ENCODE measurements around the gene ENTPD3. TPM values are rescaled to one million over a fixed set of nuclear protein-coding genes. Genes with fewer than 3 reads are reported as not detected.

The ENTPD3 gene
- total RNA-seq, 2 experiments from 2014 or later, result not detected

DNA sequence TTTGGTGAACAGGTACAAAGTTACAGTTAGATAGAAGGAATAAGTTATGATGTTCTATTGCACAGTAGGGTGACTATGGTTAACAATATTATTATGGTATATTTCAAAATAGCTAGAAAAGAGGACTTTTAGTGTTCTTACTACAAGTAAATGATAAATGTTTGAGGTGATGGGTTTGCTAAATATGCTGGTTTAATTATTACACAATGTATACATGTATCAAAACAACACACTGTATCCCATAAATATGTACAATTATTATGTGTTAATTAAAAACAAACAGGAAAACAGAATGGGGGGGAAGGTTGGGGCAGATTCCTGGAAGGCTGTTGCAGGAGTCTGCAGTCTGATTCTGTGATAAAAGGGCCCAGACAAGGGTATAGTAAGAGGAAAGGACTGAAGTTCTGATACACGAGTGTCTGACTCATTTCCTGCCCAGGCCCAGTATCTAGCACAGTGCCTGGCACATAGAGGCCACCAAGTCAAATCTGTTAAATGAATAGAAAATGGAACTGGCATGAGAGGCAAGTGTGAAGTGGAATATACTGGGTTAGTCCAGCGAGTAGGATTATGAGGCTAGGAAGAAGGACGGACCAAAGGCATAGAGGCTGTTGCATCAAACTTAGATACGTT, 7.2 kb upstream of the ENTPD3 start:
- Histone ChIP-seq H3K4me1 (ENCODE audit: insufficient read depth, low read length, poor library complexity, severe bottlenecking) (no peaks in the 10 kb centered on the region), H3K9me2 (ENCODE audit: insufficient read depth, low read length) (no peaks in the 10 kb centered on the region), H2AFZ (ENCODE audit: low read length) (no peak overlapping the region), H3K79me2 (ENCODE audit: insufficient read depth, low read depth, low read length) (no peaks in the 10 kb centered on the region), H3K9me3 (ENCODE audit: low read length) (no peaks in the 10 kb centered on the region), H3K4me3 (ENCODE audit: low read depth, low read length, poor library complexity, severe bottlenecking) (no peak overlapping the region), H3K27ac (ENCODE audit: low read depth, low read length, poor library complexity, severe bottlenecking) (no peak overlapping the region), H3K36me3 (ENCODE audit: insufficient read depth, low read length) (no peaks in the 10 kb centered on the region), H4K20me1 (ENCODE audit: insufficient read depth, low read length) (no peaks in the 10 kb centered on the region), H3K4me2 (ENCODE audit: low read length) (no peak overlapping the region)
- intact Hi-C loops (cut with micrococcal nuclease; ENCODE audit: unreplicated experiment), result no loop called here
- POLR2A ChIA-PET, result no interaction called here
- DNase-seq (ENCODE audit: low spot score), result no peak
- no TSS peak for BruUV-seq (replicated peaks)
- no peak for TF ChIP-seq EZH2phosphoT487 (IDR thresholded peaks at IDR 0.05; ENCODE audit: borderline replicate concordance, low read depth, low read length)
- TF ChIP-seq, protein P1, sequence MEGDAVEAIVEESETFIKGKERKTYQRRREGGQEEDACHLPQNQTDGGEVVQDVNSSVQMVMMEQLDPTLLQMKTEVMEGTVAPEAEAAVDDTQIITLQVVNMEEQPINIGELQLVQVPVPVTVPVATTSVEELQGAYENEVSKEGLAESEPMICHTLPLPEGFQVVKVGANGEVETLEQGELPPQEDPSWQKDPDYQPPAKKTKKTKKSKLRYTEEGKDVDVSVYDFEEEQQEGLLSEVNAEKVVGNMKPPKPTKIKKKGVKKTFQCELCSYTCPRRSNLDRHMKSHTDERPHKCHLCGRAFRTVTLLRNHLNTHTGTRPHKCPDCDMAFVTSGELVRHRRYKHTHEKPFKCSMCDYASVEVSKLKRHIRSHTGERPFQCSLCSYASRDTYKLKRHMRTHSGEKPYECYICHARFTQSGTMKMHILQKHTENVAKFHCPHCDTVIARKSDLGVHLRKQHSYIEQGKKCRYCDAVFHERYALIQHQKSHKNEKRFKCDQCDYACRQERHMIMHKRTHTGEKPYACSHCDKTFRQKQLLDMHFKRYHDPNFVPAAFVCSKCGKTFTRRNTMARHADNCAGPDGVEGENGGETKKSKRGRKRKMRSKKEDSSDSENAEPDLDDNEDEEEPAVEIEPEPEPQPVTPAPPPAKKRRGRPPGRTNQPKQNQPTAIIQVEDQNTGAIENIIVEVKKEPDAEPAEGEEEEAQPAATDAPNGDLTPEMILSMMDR (conservative IDR thresholded peaks at IDR 0.05; ENCODE audit: low read length), result no peak
- CTCF ChIA-PET (ENCODE audit: unreplicated experiment), result no interaction called here

DNA sequence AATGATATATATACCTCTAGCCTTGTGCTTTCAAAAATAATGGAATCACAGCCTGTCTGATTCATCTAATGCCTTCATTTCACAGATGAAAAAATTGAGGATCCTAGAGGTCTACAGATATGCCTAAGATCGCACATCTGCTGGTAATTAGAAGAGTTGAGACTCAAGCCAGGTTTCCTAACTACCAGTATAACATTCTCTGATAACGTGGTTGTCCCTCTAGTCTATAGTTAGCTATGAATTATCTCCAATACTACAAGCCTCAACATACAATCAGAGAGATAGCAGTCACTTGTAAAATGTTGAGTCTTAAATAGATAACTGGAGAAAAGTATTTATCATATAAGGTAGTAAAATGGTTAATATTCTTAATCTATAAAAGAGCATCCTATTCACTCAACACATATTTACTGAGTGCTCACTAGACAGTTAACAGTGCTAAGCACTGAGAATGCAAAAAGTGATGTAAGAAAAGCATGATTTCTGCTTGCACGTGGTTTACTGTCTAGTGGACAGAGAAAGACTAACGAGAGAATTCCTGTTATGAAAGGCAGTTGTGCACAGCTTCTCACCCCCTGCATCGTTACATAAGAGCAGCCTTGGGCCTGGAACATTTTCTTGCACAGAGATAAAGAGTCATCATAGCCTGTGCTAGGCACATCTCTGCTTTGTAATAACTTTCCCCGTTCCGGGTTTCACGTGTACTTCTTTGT, 4.9 kb upstream of the ENTPD3 start:
- H3K4me2 ChIP-seq (ENCODE audit: low read length), result no peak overlapping the region
- CTCF ChIA-PET (ENCODE audit: unreplicated experiment), result no interaction called here

More for the DNA sequence above, 4.9 kb upstream of the ENTPD3 start:
- no peak for DNase-seq (ENCODE audit: low spot score)
- H4K20me1 ChIP-seq (ENCODE audit: insufficient read depth, low read length), result no peaks in the 10 kb centered on the region
- no peak overlapping the region for H3K4me3 ChIP-seq (ENCODE audit: low read depth, low read length, poor library complexity, severe bottlenecking)
- no peaks in the 10 kb centered on the region for H3K9me2 ChIP-seq (ENCODE audit: insufficient read depth, low read length)
- H2AFZ ChIP-seq (ENCODE audit: low read length), result no peak overlapping the region
- H3K4me1 ChIP-seq (ENCODE audit: insufficient read depth, low read length, poor library complexity, severe bottlenecking), result no peaks in the 10 kb centered on the region
- POLR2A ChIA-PET, result interaction anchor here (0.6 kb wide), 1 partner anchor 365 kb away, joined by 6 read pairs; no protein-coding TSS in a partner anchor
- H3K36me3 ChIP-seq (ENCODE audit: insufficient read depth, low read length), result no peaks in the 10 kb centered on the region
- no peaks in the 10 kb centered on the region for H3K9me3 ChIP-seq (ENCODE audit: low read length)
- no peaks in the 10 kb centered on the region for H3K79me2 ChIP-seq (ENCODE audit: insufficient read depth, low read depth, low read length)
- intact Hi-C loops (cut with micrococcal nuclease; ENCODE audit: unreplicated experiment), result no loop called here
- no peak for TF ChIP-seq EZH2phosphoT487 (IDR thresholded peaks at IDR 0.05; ENCODE audit: borderline replicate concordance, low read depth, low read length)
- TF ChIP-seq, protein P1 (conservative IDR thresholded peaks at IDR 0.05; ENCODE audit: low read length), result no peak
- H3K27ac ChIP-seq (ENCODE audit: low read depth, low read length, poor library complexity, severe bottlenecking), result no peak overlapping the region
- no TSS peak for BruUV-seq (replicated peaks)

Data from OCI-LY7 (cell line).